Measurements from ENCODE around the gene MMS22L.

The MMS22L gene

GRCh38 chr6:97113170-97113569 is 169.8 kb downstream of the MMS22L start:
- intact Hi-C loops (cut with DNase I; ENCODE audit: low total_unique reads) = no loop called here
- Histone ChIP-seq H3K27me3 (no peaks in the 10 kb centered on the region), H3K4me3 (no peak overlapping the region), H3K9me3 (peaks cover 0 to 17% (median 7%) of the 10 kb centered on the region in 3 donors), H3K36me3 (peaks cover 0 to 6% (median 0%) of the 10 kb centered on the region in 3 donors), H3K27ac (no peak overlapping the region), H3K4me1 (no peaks in the 10 kb centered on the region)
- TF ChIP-seq CTCF (IDR thresholded peaks at IDR 0.05) = no peak
- no peak for DNase-seq

GRCh38 chr6:97111243-97111642 is 171.8 kb downstream of the MMS22L start:
- Histone ChIP-seq H3K27me3 (no peaks in the 10 kb centered on the region), H3K36me3 (peaks cover 0 to 6% (median 0%) of the 10 kb centered on the region in 3 donors), H3K4me3 (no peak overlapping the region), H3K27ac (no peak overlapping the region), H3K9me3 (peaks cover 0 to 17% (median 7%) of the 10 kb centered on the region in 3 donors), H3K4me1 (no peaks in the 10 kb centered on the region)
- no peak for TF ChIP-seq CTCF (IDR thresholded peaks at IDR 0.05)
- intact Hi-C loops (cut with DNase I; ENCODE audit: low total_unique reads) = no loop called here
- no peak for DNase-seq

- no peak overlapping the region for H3K27ac ChIP-seq
- intact Hi-C loops (cut with DNase I; ENCODE audit: low total_unique reads) = no loop called here
- H3K4me1 ChIP-seq = no peaks in the 10 kb centered on the region
- H3K36me3 ChIP-seq = peaks cover 0 to 6% (median 0%) of the 10 kb centered on the region in 3 donors
- no peak for DNase-seq
- TF ChIP-seq CTCF (IDR thresholded peaks at IDR 0.05) = no peak
- H3K4me3 ChIP-seq = no peak overlapping the region
- H3K27me3 ChIP-seq = no peaks in the 10 kb centered on the region
- peaks cover 0 to 17% (median 7%) of the 10 kb centered on the region in 3 donors for H3K9me3 ChIP-seq
Observed at GRCh38 chr6:97110626-97111025, 172.4 kb downstream of the MMS22L start.

- intact Hi-C loops (cut with DNase I; ENCODE audit: low total_unique reads) = no loop called here
Observed at GRCh38 chr6:97110149-97110548, 172.9 kb downstream of the MMS22L start.

GRCh38 chr6:97109444-97109843 is 173.6 kb downstream of the MMS22L start:
- no peak overlapping the region for H3K4me3 ChIP-seq
- H3K27ac ChIP-seq = no peak overlapping the region
- peaks cover 0 to 17% (median 7%) of the 10 kb centered on the region in 3 donors for H3K9me3 ChIP-seq
- intact Hi-C loops (cut with DNase I; ENCODE audit: low total_unique reads) = no loop called here
- TF ChIP-seq CTCF (IDR thresholded peaks at IDR 0.05) = no peak
- H3K36me3 ChIP-seq = peaks cover 0 to 6% (median 0%) of the 10 kb centered on the region in 3 donors
- no peaks in the 10 kb centered on the region for H3K27me3 ChIP-seq
- H3K4me1 ChIP-seq = no peaks in the 10 kb centered on the region
- DNase-seq = no peak

More at GRCh38 chr6:97110149-97110548, 172.9 kb downstream of the MMS22L start:
- Histone ChIP-seq H3K36me3 (peaks cover 0 to 6% (median 0%) of the 10 kb centered on the region in 3 donors), H3K4me1 (no peaks in the 10 kb centered on the region), H3K27ac (no peak overlapping the region), H3K4me3 (no peak overlapping the region), H3K9me3 (peaks cover 0 to 17% (median 7%) of the 10 kb centered on the region in 3 donors), H3K27me3 (no peaks in the 10 kb centered on the region)
- no peak for DNase-seq
- TF ChIP-seq CTCF (IDR thresholded peaks at IDR 0.05) = no peak
